Activated naive CD4-positive, alpha-beta T cell treated with Interleukin-2 at 50 U/mL for 16 hours (primary cell): ENCODE measurements around the gene TRIM37.
"Not testable (repeated sequence)": the region's sequence is repeated elsewhere in the genome, so short reads cannot be mapped to it uniquely, and the experiment has no call there.

ENCODE experiments used
- DNase-seq: peaks from one replicate; pipeline ENCODE4 v3.0.0-alpha.2; 2020

The TRIM37 gene

DNA sequence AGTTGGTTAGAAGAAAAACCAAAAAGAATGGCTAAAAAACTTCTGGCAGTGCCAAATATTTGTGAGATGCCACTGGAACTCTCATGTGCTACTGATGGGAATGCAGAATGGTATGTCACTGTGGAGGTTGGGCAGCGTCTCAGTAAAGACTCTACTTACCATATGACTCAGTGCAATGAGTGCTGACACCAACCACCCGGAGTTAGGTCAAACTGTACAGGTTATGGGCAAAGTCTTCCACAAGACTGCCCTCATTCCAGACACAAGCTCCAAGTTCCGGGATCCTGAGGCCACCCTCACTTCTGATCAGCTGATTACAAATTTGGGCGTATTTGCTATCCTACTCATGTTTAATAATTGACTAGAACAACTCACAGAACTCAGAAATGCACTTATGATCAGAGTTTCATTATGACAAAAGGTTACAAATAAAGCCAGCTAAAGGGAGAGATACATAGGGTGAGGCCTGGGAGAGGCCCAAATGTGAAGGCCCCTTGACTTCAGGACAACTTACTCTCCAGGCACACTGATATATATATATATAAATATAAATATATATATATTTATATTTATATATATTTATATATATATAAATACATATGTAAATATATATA is 114.9 kb downstream of the TRIM37 start:
- DNase-seq = no peak

DNA sequence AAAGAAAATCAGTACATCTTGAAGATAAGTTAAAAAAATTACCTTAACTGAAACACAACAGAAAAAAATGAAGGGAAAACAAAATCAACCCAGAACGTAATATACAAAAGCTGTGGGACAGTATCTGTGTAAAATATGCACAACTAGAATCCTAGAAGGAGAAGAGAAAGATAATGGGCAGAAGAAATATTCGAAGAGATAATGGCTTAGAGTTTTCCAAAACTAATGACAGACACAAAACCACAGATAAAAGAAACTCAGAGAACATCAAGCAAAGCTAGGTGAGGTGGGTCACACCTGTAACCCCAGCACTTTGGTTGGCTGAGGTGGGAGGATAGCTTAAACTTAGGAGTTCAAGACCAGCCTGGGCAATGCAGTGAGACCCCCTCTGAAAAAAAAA is 117.1 kb downstream of the TRIM37 start:
- DNase-seq = no peak

- DNase-seq = no peak
Measured at GRCh38 chr17:58985971-58986370, 120.7 kb downstream of the TRIM37 start.

GRCh38 chr17:58985367-58985766 is 121.3 kb downstream of the TRIM37 start:
- DNase-seq = no peak

DNA sequence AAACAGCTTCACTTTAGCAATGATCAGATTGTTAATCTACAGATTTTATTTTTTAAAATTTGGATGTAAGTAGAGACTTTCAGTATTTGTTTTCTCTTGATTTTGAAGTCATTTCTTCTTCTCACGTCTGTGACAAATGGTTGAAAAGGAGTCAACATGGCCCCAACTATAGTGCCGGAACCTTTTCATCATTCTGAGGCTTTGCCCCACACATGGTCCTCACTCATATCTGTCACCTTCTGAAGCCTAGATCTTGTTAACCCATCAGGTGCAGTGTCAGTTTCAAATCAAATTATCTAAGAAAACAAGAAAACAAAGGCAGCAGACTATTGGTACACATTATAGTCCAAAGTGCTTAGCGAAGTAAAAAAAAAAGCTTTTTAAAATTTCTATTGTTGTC is 124.1 kb downstream of the TRIM37 start:
- no peak for DNase-seq

GRCh38 chr17:58980706-58981481 is 125.8 kb downstream of the TRIM37 start:
- no peak for DNase-seq

DNA sequence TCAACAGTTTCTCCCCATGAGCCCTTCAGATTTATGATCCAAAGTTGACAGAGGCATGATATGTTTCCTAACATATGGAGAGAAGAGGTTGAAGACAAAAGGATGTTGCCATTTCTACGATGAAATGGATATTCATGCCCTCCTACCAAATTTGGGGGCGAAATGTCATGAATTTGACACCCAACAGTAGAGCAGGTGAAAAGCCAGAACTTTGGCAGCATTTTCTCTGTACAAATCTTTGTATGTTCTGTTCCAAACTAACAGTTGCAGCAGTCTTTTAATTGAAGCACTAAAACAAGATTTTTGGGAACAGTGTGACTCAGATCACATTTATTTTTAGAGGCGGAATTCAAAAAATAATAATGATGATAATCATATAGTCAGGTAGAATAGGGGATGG is 130.1 kb downstream of the TRIM37 start:
- no peak for DNase-seq

DNA sequence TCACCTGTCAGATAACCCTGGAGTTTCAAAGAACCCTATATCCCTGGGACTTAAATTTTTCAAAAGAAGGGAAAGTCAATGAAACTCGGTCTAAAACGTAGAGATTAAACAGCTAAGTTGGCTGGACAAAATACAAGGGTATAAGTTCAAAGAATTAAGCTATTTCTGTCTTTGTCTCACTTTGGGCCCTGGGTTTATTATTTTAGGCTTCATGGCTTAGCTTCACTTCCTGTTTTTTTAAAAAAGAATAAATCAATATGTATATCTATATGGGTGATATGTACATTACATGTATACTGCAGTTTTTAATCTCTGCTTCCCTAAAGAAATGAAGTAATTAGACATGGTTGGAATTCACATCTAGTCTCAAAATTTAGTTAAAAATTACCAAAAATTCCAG is 132.3 kb downstream of the TRIM37 start:
- no peak for DNase-seq

- no peak for DNase-seq
Measured at GRCh38 chr17:58970609-58971450, 135.8 kb downstream of the TRIM37 start.

DNA sequence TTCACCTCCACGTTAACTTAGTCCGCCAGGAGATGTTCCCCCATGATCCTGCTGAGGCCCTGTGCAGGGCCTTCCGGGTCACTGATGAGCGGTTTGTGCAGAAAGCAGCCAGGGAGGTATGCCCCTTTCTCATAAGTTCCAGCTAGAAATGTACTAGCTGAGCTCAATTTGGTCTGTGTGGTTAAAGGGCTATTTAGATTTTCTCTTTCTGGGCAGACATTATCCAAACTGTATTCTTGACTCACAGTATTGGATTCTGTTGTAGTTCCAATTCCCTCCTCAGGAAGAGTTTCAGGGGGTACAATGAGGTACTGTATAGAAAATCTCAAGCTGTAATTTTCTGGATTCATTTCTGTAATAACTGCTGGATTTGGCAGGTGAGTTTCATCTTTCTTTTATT is 137.1 kb downstream of the TRIM37 start:
- DNase-seq = no peak

GRCh38 chr17:58969156-58969555 is 137.5 kb downstream of the TRIM37 start:
- DNase-seq = no peak

- DNase-seq = no peak
Measured at GRCh38 chr17:58968426-58969061, 138.1 kb downstream of the TRIM37 start.

- DNase-seq = no peak
Measured at GRCh38 chr17:58966208-58966607, 140.5 kb downstream of the TRIM37 start.

- DNase-seq = no peak
Measured at GRCh38 chr17:58965221-58965620, 141.5 kb downstream of the TRIM37 start.

DNA sequence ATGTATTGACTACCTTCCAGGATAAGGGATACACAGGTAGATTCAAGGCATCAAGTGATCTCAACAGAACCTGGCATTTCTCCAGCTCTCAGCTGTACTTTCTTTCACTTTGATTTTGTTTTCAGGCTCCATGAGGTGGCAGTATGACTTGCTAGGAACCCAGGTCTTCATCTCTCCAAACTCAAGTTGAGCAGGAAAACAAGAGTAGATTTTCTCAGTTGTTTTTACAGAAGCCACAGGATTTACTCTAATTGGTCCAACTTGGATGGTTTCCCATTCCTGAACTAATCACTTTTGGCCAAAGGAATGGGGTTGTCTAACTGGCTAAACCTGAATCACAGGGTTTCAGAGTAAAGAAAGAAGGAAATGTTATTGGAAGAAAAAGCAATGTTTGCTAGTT is 146.6 kb downstream of the TRIM37 start:
- DNase-seq = no peak

DNA sequence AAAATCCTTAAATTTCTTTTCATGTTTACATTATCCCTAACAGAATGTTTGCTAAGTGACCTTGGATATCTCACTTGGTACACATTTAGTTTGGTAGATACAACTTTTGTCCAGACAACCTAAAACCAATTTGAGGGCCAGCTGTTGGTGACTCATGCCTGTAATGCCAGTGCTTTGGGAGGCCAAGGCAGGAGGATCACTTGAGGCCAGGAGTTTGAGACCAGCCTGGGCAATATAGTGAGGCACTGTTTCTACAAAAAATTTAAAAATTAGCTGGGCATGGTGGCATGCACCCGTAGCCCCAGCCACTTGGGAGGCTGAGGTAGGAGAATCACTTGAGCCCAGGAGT is 149.0 kb downstream of the TRIM37 start:
- DNase-seq = not testable (repeated sequence)

DNA sequence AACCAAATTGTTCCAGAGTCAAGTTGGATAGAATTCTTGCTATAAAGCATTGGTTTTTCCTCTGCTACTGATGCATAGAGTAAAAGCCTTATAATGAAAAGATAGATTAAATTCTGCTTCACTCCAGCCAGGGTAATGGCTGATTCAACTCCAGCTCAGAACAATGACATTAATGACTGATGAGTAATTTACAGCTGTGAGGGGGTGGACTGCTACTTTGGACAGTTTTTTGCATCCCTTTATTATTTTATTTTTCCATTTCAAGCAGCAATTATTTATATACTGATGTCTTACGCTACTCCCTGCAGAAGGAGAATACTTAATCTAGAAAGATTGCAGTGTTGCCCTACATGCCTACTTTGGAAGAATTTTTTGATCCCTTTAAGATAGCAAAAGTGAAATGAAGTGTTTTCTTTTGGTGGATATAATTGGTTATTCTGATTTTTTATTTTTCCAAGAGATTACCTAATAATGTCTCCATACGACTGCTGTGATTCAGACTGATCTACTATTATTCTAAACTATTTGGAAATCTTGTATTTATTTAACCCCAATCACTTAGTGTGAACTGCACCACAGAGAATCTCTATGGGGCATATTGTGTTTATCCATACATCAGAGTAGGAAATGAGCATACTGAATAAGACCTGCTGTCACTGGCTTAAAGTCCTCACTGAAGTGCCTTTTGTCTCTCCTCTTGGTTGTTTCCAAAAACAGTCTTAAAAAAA is 149.5 kb downstream of the TRIM37 start:
- no peak for DNase-seq

DNA sequence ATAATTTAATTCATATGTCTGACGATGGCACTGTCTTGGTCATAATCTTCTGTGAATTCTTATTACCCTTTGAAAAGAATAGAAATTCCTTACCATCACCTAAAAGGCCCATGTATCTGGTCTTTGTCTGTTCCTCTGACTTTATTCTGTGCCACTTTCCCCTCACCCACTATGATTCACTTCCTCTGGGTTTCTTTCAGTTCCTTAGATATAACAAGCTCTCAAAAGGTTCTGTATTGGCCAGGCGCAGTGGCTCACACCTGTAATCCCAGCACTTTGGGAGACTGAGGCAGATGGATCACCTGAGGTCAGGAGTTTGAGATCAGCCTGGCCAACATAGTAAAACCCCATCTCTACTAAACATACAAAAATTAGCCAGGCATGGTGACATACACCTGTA is 152.3 kb downstream of the TRIM37 start:
- DNase-seq = not testable (repeated sequence)

DNA sequence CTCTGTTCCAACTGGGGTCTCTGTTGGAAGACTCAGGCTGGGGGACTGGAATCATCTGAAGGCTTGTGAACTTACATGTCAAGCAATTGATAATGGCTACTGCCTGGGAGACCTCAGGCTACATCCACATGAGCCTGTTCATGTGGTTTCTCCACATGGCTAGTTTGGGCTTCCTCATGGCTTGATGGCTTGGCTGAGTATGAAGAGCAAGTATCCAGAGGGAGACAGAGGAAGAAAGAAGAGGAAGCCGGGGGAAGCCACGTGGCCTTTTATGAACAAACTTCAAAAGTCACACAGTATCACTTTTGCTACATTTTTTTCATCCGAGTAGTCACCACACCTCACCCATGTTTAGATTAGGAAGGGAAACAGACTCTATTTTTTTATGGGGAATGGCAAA is 158.9 kb downstream of the TRIM37 start:
- DNase-seq = no peak

- DNase-seq = no peak
Measured at GRCh38 chr17:58947411-58947810, 159.3 kb downstream of the TRIM37 start.

DNA sequence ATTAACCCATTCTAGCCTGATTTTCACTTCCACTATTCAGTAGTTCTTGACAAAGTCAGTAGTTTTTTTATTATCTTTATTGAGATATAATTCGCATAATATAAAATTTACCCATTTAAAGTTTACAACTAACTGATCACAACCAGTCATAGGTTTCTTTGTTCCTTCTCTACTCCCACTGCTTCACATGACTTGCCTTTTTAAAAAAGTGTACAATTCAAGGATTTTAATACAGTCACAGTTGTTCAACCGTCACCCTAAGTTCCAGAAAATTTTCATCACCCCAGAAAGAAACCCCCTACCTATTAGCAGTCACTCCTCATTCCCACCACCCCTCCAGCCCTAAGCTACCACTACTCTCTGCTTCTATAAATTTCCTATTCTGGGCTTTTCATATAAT is 162.5 kb downstream of the TRIM37 start:
- DNase-seq = no peak

- no peak for DNase-seq
Measured at GRCh38 chr17:58936295-58936694, 170.4 kb downstream of the TRIM37 start.

DNA sequence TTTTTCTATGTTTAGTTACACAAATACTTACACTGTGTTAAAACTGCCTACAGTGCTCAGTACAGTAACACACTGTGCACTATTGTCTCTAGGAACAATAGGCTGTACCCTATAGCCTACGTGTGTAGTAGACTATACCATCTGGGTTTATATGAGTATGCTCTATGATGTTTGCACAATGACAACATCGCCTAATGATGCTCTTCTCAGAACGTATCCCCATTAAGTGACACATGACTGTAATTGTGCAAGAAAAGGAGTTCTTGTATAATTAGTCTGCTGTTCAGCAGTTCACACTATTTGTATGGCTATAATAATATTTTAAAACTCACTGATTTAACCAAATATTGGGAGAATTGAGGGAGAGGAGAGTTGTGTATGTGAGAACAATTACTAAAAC is 173.7 kb downstream of the TRIM37 start:
- no peak for DNase-seq
